ENCODE results near the gene KIF26B.

Gene KIF26B

GRCh38 chr1:245480393-245481120, 325.8 kb downstream of the KIF26B start:
- DNase-seq = no peak

GRCh38 chr1:245481261-245481660, 326.5 kb downstream of the KIF26B start:
- no peak for DNase-seq

- DNase-seq = no peak
These were observed 328.5 kb downstream of the KIF26B start for GRCh38 chr1:245483247-245483646.

DNA sequence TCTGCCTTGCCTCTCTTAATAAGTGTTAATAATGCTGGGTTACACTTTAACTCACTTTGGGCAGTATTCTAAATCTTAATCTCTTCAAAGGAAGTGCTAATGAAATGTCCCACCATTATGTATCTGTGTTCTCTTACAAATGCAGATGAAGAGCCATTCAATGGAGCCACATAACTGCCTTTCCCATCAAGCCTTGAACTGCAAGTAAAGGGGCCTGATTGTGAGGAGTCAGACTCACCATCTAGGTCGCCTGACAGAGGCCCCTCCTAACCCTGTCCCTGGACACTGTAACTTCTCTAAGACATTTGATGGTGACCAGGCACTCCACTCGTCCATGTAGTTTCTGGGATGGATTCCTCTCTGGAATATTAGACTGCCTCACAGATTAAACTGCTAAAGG, 329.4 kb downstream of the KIF26B start:
- DNase-seq = no peak

DNA sequence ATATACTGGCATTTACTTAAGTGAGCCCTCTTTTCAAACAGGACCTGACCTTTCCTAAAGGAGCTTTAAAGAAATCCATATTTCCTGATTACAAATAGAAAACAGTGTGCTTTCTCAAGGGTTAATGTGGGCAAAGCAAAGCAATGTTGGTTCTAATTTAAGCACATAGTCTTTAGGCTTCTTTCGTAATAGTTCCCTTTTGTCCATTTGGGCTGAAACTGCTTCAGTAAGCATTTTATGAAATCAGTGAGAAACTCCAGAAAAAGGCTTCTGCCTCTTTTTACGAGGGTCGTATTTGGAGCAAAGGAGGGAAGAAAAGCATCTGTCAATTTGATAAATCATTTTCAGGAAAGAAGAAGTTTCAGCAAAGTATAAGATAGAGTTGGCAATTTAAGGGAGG, 331.2 kb downstream of the KIF26B start:
- DNase-seq = no peak

DNA sequence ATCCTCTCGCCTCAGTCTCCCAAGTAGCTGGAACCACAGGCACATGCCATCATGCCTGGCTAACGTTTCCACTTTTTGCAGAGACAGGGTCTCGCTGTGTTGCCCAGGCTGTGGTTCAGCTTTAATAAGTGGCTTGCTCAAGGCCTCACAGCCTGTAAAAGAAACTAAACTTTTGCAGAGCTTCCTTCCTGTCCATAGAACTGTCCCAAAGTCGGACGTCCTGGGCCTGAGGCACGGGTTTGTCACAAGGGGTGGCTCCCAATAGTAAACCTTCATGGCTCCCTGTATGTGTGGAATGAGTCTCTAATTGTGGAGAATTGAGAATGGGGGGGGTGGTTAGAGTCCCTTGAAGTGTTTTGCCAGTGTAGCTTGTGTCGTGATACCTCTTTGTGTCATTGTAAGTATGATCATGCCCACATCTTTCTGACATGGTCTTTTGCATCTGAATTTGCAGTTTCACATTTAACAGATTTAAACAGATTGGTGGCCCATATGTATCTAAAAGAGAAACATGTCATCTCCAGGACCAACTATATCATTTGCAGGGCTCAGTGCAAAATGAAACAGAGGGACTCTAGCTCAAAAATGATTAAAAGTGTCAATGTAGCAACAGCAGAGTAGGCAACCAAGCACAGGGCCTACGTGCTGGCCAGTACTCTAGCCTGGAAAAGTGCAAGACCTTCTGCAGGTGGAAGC, 332.1 kb downstream of the KIF26B start:
- no peak for DNase-seq

DNA sequence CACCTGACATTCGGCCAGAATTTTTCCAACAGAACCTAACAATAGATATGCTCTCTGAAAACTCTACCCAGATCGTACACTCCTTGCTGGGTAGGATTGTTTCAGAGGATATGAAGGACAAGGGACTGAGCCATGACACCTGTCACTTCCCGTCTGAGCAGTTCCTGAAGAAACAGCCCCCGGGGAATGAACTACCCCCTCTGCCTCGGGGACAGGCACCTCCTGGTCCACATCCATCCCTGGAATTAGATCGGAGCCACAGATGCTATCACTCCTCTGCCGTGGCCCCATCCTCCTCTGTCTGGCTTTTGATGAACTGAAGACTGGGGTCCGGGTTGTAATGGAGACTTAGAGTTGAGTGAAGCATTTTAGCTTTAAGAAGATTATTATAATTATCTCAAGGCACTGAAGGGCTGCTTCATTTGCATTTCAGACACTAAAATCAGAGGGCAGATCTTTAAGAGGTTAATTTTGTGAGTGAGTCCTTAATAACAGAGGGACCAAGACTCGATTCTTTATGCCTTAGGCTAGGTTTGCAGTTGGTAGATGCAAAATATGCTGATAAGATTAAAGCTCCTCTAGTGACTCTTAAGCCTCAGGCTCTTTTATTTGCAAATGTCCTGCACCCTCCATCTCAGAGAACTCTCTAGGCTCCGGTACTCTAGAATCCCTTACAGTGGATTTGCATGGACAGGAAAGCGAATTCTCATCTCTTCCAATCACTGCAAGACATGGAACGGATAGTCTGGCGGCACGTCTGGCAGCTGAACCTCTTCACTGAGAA, 333.8 kb downstream of the KIF26B start:
- peak; percentile 70 to 90 for DNase-seq

GRCh38 chr1:245489838-245490237, 335.1 kb downstream of the KIF26B start:
- DNase-seq = no peak

DNA sequence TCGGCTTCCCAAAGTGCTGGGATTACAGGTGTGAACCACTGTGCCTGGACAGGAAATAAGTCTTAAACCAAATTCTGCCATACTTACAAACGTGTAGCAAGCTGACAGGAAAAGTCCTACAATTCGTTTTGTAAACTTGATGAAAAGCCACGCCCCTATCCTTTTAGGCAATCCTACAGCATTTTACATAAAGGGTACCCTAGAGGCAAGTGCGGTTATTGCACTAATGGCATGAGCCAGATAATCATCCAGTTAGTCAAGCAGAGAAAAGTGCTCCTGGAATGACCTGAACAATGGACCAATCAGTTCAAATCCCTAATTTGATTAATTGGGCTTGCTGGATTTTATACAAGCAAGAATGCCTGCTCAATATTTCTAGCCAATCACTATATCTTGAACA, 338.2 kb downstream of the KIF26B start:
- DNase-seq = no peak

DNA sequence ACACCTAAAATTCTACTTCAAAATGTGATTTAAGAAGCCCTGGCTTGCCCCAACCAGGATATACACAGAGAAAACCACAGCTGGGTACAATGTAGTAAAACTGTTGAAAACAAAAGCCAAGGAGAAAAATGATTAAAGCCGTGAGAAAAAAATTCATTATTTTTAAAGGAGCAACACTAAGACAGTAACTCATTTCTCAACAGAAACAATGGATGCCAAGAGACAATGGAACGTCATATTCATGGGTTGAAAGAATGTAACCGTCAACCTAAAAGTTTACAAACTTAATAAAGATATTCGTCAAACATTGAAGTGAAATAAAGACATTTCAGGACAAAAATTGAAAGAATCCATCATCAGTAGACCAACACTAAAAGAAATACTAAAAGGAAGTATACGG, 340.9 kb downstream of the KIF26B start:
- no peak for DNase-seq

- no peak for DNase-seq
These were observed 345.8 kb downstream of the KIF26B start for GRCh38 chr1:245500546-245500945.

- no peak for DNase-seq
These were observed 346.8 kb downstream of the KIF26B start for GRCh38 chr1:245501633-245502032.

DNA sequence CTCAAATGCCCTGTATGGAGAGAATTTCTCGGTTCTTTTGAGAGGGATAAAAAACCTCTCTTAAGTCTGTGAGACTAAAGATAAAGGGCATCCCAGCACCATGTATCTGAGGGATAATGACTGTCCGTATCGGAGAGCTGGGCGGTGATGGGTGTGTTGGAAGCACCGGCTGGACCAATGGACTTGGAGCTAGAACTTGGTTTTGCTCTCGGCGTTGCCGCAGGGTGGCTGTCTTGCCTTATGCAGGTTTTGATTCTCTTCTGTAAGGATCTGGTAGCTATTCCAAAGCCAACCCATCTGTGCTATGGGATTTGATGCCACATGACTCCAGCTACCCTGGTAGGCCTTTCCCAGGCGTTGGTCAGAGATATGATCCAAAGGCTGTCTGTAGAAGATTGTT, 348.8 kb downstream of the KIF26B start:
- no peak for DNase-seq

DNA sequence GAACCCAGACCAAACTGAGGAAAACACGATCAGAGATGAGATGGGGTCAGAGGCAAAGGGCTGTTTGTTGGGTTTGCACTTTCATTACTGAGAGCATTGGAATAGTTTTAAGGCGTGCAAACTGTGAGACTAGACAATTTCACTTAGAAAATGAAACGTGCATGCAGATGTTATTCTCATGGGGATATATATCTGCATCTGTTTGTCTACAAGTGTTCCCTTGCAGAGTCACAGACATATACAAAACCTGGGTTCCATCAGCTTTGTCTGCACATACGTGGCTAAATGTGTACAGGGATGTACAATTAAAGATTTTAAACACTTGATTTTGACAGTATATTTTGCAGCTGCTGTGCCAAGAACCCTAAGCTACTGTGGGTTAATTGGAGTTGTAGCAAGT, 355.4 kb downstream of the KIF26B start:
- DNase-seq = no peak

DNA sequence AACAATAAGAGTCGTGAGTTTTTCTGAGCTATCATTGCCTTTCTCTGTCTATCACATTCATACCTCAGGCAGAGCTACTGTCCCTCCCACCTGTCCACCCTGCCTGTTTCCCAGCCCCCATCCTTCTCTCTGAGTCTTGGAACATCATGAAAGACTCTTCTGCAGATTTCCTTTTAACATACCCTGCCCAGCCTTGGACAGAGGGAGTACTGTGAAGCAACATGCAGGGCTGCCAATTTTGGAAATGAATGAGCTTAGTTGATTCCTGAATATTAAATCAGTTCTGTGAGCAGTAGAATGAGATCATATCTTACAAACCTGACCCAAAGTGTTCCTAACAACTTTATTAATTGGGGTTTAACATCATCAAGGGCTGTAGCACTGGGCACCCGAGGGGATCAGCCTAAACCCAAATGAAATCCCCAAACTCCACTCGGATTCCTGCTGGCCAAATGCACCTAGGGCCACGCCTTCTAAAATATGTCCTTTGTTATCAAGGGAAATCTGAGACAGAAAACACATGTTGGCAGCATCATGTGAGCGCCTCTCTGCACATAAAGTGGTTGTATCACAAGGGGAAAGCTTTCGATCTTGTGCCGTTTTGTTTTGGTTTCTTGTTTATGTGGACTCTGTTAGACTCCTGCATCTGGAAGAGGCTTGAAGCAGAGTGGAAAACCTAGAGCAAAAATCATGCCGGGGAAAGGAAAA, 357.6 kb downstream of the KIF26B start:
- peak in 1 of 2 experiments; percentile 33 for DNase-seq

GRCh38 chr1:245512980-245513578, 358.3 kb downstream of the KIF26B start:
- peak in 1 of 2 experiments; percentile 23 for DNase-seq

DNA sequence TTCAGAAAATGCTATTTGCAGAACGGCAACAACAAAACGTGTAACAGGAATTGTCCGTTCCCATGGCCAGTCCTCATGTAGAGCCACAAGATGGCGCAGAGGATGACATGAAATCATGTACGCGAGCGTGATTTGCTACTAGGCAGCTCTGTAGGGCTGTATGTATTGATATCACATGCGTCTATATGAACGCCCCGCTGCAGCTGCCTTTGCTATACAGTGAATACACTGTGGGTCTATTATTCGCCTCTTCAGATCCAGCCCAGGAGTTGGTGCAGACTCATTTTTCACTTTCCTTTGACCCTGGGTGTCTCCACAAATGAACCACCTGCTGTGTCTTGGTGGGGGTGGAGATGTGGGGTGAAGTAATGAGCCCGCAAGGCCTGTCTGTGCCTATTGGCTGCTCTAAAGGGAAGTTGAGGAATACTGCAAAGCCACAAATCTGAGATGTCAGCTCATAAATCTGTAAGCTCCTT, 361.5 kb downstream of the KIF26B start:
- peak in 1 of 2 experiments; percentile 42 for DNase-seq

- no peak for DNase-seq
These were observed 365.8 kb downstream of the KIF26B start for GRCh38 chr1:245520611-245521010.

GRCh38 chr1:245526141-245526540, 371.4 kb downstream of the KIF26B start:
- DNase-seq = no peak

GRCh38 chr1:245528258-245528635, 373.5 kb downstream of the KIF26B start:
- DNase-seq = peak in 1 of 2 experiments; percentile 42

DNA sequence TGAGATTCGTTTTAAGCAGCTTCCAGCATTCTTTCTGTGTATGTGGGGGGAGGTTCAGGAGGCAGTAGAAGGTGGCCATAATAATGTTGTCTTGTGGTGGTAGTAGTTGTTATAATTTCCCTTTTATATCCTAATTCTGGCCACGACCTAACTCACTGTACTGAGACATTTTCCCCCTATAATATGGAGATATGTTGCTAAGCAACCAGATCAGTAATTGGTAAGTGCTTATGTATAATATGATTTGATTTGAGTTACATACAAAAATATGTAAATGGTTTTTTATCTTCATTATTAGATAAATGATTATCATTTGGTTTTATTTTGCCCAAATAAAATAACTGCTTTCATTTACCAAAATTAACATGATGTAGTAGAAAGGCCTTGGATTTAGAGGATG, 376.2 kb downstream of the KIF26B start:
- DNase-seq = no peak

DNA sequence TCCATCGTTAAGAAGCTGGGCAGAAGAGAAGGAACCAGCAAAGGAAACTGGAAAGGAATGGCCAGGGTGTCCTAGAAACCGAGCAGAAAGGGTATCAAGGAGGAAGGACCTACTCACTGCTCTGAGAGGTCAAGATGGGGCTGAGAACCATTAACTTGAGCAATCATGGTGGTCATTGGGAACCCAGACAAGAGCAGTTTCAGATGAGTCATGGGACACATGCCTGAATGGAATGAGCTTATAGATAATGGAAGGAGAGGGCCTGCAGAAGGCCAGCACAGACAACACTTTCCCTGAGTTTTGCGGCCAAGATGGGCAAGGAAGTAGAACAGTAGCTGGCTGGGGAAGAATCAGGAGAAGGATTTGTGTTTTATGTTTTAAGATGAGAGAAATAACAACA, 383.2 kb downstream of the KIF26B start:
- DNase-seq = no peak

DNA sequence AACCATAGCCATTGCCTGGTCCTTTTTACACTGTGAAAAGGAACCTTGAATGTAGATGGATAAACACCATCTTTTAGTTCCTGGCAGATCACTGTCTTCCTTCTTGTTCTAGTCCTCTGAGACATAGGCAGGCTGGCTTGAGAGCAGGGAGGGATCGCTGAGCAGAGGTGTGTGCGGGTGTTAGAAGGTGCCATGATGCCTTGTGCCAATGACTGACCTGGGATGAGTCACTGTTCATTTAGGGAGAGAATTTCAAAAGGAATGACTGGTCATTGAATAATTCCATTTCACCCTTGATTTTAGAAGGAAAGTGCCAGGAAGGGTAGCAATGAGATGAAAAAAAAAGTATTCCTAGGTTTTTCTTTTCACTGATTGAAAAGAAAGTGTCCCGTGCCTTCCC, 383.9 kb downstream of the KIF26B start:
- no peak for DNase-seq

Data from NCI-H524 (cell line).